Upper lobe of right lung (tissue), 1 donor: ENCODE measurements around the gene RAB5A. TPM values are rescaled to one million over a fixed set of nuclear protein-coding genes. Genes with fewer than 3 reads are reported as not detected.
A peak's percentile ranks its signal among the peaks of the same experiment; 100 is the strongest.
"Not testable (repeated sequence)": the region's sequence is repeated elsewhere in the genome, so short reads cannot be mapped to it uniquely, and the experiment has no call there.

ENCODE experiments used
- ATAC-seq: fragments of 200-7000 bp; cut with Tn5 transposase; one replicate; pipeline ENCODE4 v1.9.1; 2020; ENCODE audit warnings: mild to moderate bottlenecking, moderate library complexity
- DNase-seq: peaks from one replicate; pipeline ENCODE4 v3.0.0-alpha.2; 2020
- H3K27ac ChIP-seq: fragments of 200-600 bp; one replicate; pipeline ENCODE4 v1.8.0; 2022
- H3K27me3 ChIP-seq: fragments of 200-600 bp; one replicate; pipeline ENCODE4 v1.8.0; 2022; ENCODE audit warnings: mild to moderate bottlenecking
- H3K36me3 ChIP-seq: fragments of 200-600 bp; one replicate; pipeline ENCODE4 v1.8.0; 2022
- H3K4me1 ChIP-seq: fragments of 200-600 bp; one replicate; pipeline ENCODE4 v1.8.0; 2022
- H3K4me3 ChIP-seq: fragments of 200-600 bp; one replicate; pipeline ENCODE4 v1.8.0; 2022; ENCODE audit warnings: mild to moderate bottlenecking
- H3K9me3 ChIP-seq: fragments of 200-600 bp; one replicate; pipeline ENCODE4 v1.8.0; 2022
- CTCF ChIP-seq: fragments of 200-600 bp; IDR thresholded peaks from one replicate; pipeline ENCODE4 v1.8.0; 2022; ENCODE audit warnings: antibody characterized with exemption
- intact Hi-C: fragments of 100-400 bp; cut with DNase I; formaldehyde crosslinking; loops from one replicate; pipeline ENCODE4 v1.11.0; 2022
- long read RNA-seq: library from polyadenylated mRNA; unstranded; transcript quantifications from one replicate; pipeline ENCODE4 v2.0.0, GENCODE V29; 2021
- total RNA-seq: library from RNA; stranded (reverse); fragmentation: NEBNext Ultra II Directional; extraction: Animal tissue kit (Norgen Biotek cat#: 25700); gene quantifications from one replicate; pipeline ENCODE4 v1.2.1, GENCODE V29; 2021
- donor health status: DM: no; HTN: yes; CAD: no; lungs with severe emphysema.

The RAB5A gene
- 71.7 TPM for total RNA-seq
- long read RNA-seq, transcript RAB5A-201 (6 exons, 2,536 nt): major isoform, 85 of 101 reads
- long read RNA-seq, partial matches to known transcripts: 2 of 101 reads
- long read RNA-seq, other reads (novel, unspliced or antisense): 12 of 101 reads

- Histone ChIP-seq H3K27ac (peak within 1 kb of the TSS; percentile 94), H3K4me3 (peak within 1 kb of the TSS; percentile 71), H3K9me3 (no peaks in the 10 kb centered on the region), H3K27me3 (no peaks in the 10 kb centered on the region), H3K4me1 (peaks cover 35% of the 10 kb centered on the region), H3K36me3 (peaks cover 16% of the 10 kb centered on the region)
- intact Hi-C loops: no loop called here
- peak; percentile 98 for ATAC-seq
- TF ChIP-seq CTCF: no peak
- peak; percentile 99 for DNase-seq
Observed at GRCh38 chr3:19946832-19947548, at the start of gene RAB5A. TSS of gene RAB5A (plus strand) at chr3:19947097. CDS start at chr3:19950899, 3,802 bp downstream.

- H3K4me3 ChIP-seq: no peak overlapping the region
- no peak for DNase-seq
- no peak overlapping the region for H3K27ac ChIP-seq
- peaks cover 4% of the 10 kb centered on the region for H3K4me1 ChIP-seq
- no peaks in the 10 kb centered on the region for H3K27me3 ChIP-seq
- intact Hi-C loops: no loop called here
- ATAC-seq: no peak
- no peak for TF ChIP-seq CTCF
- H3K36me3 ChIP-seq: no peaks in the 10 kb centered on the region
- H3K9me3 ChIP-seq: no peaks in the 10 kb centered on the region
Observed at GRCh38 chr3:19898721-19899120, 48.2 kb upstream of the RAB5A start.

- DNase-seq (no peak), ATAC-seq (no peak)
- Histone ChIP-seq H3K27me3 (no peaks in the 10 kb centered on the region), H3K27ac (no peak overlapping the region), H3K4me3 (no peak overlapping the region), H3K9me3 (no peaks in the 10 kb centered on the region), H3K4me1 (peaks cover 4% of the 10 kb centered on the region), H3K36me3 (no peaks in the 10 kb centered on the region)
- TF ChIP-seq CTCF: no peak
- intact Hi-C loops: no loop called here
Observed at GRCh38 chr3:19899264-19899663, 47.6 kb upstream of the RAB5A start.

GRCh38 chr3:19899833-19900232, 47.1 kb upstream of the RAB5A start:
- H3K27me3 ChIP-seq, ATAC-seq, H3K36me3 ChIP-seq, H3K27ac ChIP-seq, DNase-seq, H3K4me3 ChIP-seq, H3K9me3 ChIP-seq, H3K4me1 ChIP-seq, intact Hi-C loops: not testable (repeated sequence)

GRCh38 chr3:19901337-19901736, 45.6 kb upstream of the RAB5A start:
- H3K27me3 ChIP-seq: no peaks in the 10 kb centered on the region
- H3K27ac ChIP-seq: no peak overlapping the region
- peak; percentile 10 for TF ChIP-seq CTCF
- peak; percentile 48 for ATAC-seq
- peaks cover 4% of the 10 kb centered on the region for H3K4me1 ChIP-seq
- no peaks in the 10 kb centered on the region for H3K36me3 ChIP-seq
- intact Hi-C loops: no loop called here
- no peak overlapping the region for H3K4me3 ChIP-seq
- no peak for DNase-seq
- H3K9me3 ChIP-seq: no peaks in the 10 kb centered on the region

- TF ChIP-seq CTCF: no peak
- Histone ChIP-seq H3K27ac (no peak overlapping the region), H3K27me3 (no peaks in the 10 kb centered on the region), H3K9me3 (no peaks in the 10 kb centered on the region), H3K36me3 (no peaks in the 10 kb centered on the region), H3K4me1 (peaks cover 4% of the 10 kb centered on the region), H3K4me3 (no peak overlapping the region)
- intact Hi-C loops: no loop called here
- peak; percentile 65 for ATAC-seq
- DNase-seq: no peak
Observed at GRCh38 chr3:19901918-19902317, 45.0 kb upstream of the RAB5A start.
